Measurements from ENCODE around the gene COL20A1. TPM values are rescaled to one million over a fixed set of nuclear protein-coding genes. Genes with fewer than 3 reads are reported as not detected.

Gene COL20A1
- total RNA-seq, 2 donors from 2014 or later = 7.1 TPM; not detected in 1

GRCh38 chr20:63293871-63294535 is 1.0 kb downstream of the COL20A1 start:
- Histone ChIP-seq H3K4me1 (replicated peaks) (no peaks in the 10 kb centered on the region), H3K27ac (no peak overlapping the region), H3K4me3 (no peak overlapping the region), H3K9me3 (no peaks in the 10 kb centered on the region), H3K36me3 (no peaks in the 10 kb centered on the region), H3K27me3 (replicated peaks; ENCODE audit: insufficient read depth) (peaks cover 23% of the 10 kb centered on the region)
- intact Hi-C loops (cut with DNase I) = no loop called here
- 48% methylated on average over 19 of the region's 22 CpGs for WGBS
- no peak for DNase-seq (ENCODE audit: low spot score)
- TF ChIP-seq POLR2AphosphoS5 (IDR thresholded peaks at IDR 0.05) = no peak
- TF ChIP-seq POLR2A (IDR thresholded peaks at IDR 0.05) = no peak
- no peak for TF ChIP-seq CTCF (IDR thresholded peaks at IDR 0.05)

- Histone ChIP-seq H3K9me3 (no peaks in the 10 kb centered on the region), H3K27ac (no peak overlapping the region), H3K4me3 (no peak overlapping the region), H3K4me1 (replicated peaks) (no peaks in the 10 kb centered on the region), H3K27me3 (replicated peaks; ENCODE audit: insufficient read depth) (peaks cover 25% of the 10 kb centered on the region), H3K36me3 (no peaks in the 10 kb centered on the region)
- intact Hi-C loops (cut with DNase I) = no loop called here
- WGBS = 84% methylated on average over 12 of the region's 12 CpGs
- TF ChIP-seq POLR2AphosphoS5 (IDR thresholded peaks at IDR 0.05) = no peak
- TF ChIP-seq CTCF (IDR thresholded peaks at IDR 0.05) = no peak
- no peak for TF ChIP-seq POLR2A (IDR thresholded peaks at IDR 0.05)
- no peak for DNase-seq (ENCODE audit: low spot score)
Observed at GRCh38 chr20:63294536-63294900, 1.5 kb downstream of the COL20A1 start.

- WGBS = 20% methylated on average over 14 of the region's 19 CpGs
- intact Hi-C loops (cut with DNase I) = no loop called here
- no peak overlapping the region for H3K27ac ChIP-seq
- H3K4me3 ChIP-seq = no peak overlapping the region
- TF ChIP-seq CTCF (IDR thresholded peaks at IDR 0.05) (no peak), POLR2A (IDR thresholded peaks at IDR 0.05) (no peak)
- no peaks in the 10 kb centered on the region for H3K4me1 ChIP-seq (replicated peaks)
- H3K9me3 ChIP-seq = no peaks in the 10 kb centered on the region
- peaks cover 25% of the 10 kb centered on the region for H3K27me3 ChIP-seq (replicated peaks; ENCODE audit: insufficient read depth)
- H3K36me3 ChIP-seq = no peaks in the 10 kb centered on the region
- DNase-seq (ENCODE audit: low spot score) = no peak
Observed at GRCh38 chr20:63295018-63295417, 2.0 kb downstream of the COL20A1 start.

GRCh38 chr20:63295422-63295821 is 2.4 kb downstream of the COL20A1 start:
- no peak for DNase-seq (ENCODE audit: low spot score)
- H3K36me3 ChIP-seq = no peaks in the 10 kb centered on the region
- no peak overlapping the region for H3K27ac ChIP-seq
- H3K27me3 ChIP-seq (replicated peaks; ENCODE audit: insufficient read depth) = peaks cover 25% of the 10 kb centered on the region
- WGBS = 19% methylated on average over 17 of the region's 17 CpGs
- H3K9me3 ChIP-seq = no peaks in the 10 kb centered on the region
- no peaks in the 10 kb centered on the region for H3K4me1 ChIP-seq (replicated peaks)
- TF ChIP-seq CTCF (IDR thresholded peaks at IDR 0.05) (no peak), POLR2AphosphoS5 (IDR thresholded peaks at IDR 0.05) (no peak), POLR2A (IDR thresholded peaks at IDR 0.05) (no peak)
- no peak overlapping the region for H3K4me3 ChIP-seq
- intact Hi-C loops (cut with DNase I) = no loop called here

GRCh38 chr20:63295846-63296245 is 2.9 kb downstream of the COL20A1 start:
- Histone ChIP-seq H3K4me3 (no peak overlapping the region), H3K27ac (no peak overlapping the region), H3K36me3 (no peaks in the 10 kb centered on the region), H3K9me3 (no peaks in the 10 kb centered on the region), H3K4me1 (replicated peaks) (no peaks in the 10 kb centered on the region), H3K27me3 (replicated peaks; ENCODE audit: insufficient read depth) (peaks cover 25% of the 10 kb centered on the region)
- 22% methylated on average over 12 of the region's 20 CpGs for WGBS
- DNase-seq (ENCODE audit: low spot score) = no peak
- intact Hi-C loops (cut with DNase I) = no loop called here
- TF ChIP-seq CTCF (IDR thresholded peaks at IDR 0.05) (no peak), POLR2A (IDR thresholded peaks at IDR 0.05) (no peak), POLR2AphosphoS5 (IDR thresholded peaks at IDR 0.05) (no peak)

All from prostate gland (tissue), 2 donors.